NCI-H146 treated with DMSO at 0.1 percent for 48 hours (cell line): ENCODE measurements around the gene LILRB5.
"Not testable (repeated sequence)": the region's sequence is repeated elsewhere in the genome, so short reads cannot be mapped to it uniquely, and the experiment has no call there.

ENCODE experiments used
- DNase-seq: peaks from one replicate; lab custom pipeline; 2025; ENCODE audit not compliant: unreplicated experiment; lab: John Stamatoyannopoulos, UW

The LILRB5 gene

DNA sequence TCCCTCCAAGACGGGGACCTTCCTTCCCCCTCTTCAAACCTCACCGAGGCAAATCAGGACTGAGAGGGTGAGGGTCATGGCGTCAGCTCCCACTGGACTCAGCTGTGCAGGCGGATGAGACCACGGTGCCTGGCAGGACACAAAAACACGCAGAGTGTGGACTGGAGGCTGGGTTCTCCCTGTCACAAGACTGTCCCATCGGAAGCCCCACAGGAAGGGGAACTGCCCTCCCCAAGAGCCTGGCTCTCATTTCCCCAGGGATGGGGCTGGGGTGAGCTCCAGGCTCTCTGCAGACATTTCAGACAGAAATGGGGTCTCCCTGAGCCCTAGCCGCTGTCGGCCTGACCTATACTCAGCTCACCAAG lies at the start of gene LILRB5:
Gene LILRB5, minus strand, starts transcription at position 158 of the 365 bp plus-strand sequence. Its CDS starts 80 bp downstream, at position 78.
- DNase-seq, result no peak

DNA sequence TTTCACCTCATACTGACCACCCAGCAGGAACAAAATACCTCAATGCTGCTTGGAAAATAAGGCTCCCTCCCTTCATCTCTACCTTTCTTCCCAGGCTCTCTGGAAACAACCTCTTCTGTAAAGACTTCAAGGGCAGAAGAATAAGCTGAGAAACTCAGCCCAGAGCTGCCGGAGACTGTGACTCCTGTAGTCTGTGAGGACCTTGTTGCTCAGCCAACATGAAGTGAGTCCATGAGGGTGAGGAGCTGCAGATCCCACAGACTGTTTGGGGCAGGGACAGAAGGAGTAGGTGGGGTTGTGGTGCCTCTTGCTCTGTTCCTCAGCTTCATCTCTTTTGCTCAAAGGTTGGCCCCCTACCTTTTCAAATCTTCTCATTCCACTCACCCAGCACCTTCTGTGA lies 48.1 kb upstream of the LILRB5 start:
- DNase-seq, result no peak

DNA sequence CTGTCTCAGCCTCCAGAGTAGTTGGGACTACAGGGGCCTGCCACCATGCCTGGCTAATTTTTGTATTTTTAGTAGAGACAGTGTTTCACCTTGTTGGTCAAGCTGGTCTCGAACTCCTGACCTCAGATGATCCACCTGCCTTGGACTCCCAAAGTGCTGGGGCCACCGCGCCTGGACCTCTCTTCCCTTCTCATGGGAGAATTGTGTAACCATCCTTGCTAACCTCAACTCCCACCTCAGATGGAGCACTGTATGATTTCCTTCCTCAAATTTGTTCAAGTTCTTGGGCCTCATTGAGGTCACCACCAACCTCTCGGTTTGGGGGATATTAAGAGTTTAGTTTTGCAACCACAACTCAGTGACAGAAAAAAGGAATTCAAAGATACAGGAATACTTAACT lies 45.2 kb upstream of the LILRB5 start:
- DNase-seq, result no peak

DNA sequence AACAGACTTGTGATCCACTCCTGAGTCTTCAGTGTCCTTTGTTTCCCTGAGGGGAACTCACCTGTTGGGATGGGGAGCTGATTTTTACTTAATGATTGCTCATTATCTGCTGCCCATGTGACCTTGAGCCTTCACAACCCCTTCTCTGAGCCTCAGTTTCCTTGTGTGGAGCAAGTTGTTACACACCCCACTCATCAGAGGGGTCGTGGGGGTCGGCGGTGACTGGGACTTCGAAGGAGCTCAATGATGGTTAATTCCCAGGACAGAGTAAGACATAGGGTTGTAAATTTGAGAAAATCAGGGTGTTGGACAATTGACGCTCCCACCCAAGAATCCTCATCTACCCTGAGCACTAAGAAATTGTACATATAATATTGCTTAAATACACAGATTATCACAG lies 42.4 kb upstream of the LILRB5 start:
- DNase-seq, result no peak

DNA sequence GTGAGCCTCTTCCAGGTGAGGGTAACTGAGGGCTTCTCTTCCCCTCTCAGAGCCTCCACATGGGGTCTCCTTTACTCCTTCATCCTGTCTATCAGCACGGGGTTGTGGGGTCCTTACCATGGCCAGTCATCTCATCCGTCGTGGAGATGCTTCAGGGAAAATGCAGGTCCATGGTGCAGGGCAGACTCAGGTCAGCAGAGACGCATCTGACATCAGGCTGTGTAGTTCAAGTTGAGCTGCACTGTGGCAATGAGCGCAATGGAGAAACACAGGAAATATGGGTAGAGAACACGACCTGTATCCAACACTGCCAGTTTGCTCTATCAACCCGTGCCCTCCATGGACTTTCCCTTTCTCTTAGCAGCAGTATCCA lies 42.0 kb upstream of the LILRB5 start:
- no peak for DNase-seq

DNA sequence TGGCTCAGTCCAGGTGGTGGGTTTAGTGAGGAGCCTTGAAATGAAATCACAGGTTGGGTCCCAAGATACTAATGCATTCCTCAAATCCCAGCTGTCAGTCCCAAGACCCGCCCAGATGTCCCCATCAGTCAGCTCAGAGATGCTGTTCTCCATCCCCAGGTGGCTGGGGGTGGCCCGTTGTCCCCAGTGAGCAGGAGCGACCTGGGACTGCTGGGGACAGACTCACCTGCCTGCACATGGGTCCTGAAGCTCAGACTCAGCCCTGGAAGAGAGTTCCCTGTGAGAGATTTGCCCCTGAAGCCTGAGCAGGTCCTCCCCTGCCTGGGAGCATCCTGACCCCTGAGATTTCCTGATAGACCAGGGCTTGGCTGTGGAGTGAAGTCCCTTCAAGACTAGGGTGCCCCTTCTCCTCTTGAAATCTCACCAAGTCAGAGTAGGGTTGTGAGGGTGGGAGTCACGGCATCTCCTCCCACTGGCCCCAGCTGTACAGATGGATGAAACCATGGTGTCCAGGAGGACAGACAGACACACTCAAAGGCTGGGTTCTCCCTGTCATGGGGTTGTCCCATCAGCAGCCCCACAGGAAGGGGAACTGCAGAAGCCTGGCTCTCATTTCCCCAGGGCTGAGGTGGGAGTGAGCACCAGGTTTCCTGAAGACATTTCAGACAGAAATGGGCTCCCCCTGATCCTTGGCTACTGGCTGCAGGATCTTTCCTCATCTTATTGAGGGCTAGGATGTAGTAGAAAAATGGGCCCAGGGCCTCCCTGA lies 41.5 kb upstream of the LILRB5 start:
- DNase-seq, result no peak

DNA sequence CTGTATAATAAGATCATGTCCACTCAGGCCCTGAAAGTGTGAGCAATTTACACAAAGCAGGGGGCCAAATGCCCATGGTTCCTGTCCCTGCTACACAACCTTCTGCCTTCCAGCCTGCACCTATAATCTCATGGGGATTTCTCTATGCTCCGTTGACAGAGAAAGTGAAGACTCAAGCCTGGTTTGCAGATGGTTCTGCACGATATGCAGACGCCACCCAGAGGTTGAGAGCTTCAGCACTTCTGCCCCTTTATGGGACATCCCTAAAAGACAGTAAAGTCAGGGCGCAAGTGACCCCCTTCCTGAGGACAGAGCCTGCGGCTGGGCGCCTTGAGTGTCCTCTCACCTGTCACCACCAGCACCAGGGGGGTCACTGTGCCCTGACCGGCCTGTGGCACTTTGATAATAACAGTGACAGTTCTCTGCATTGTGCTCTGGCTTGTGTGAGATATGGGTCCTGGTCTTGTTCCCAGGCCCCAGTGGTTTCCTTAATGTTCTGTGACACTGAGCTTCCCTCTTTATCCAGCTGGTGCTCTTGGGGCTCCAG lies 40.8 kb upstream of the LILRB5 start:
- DNase-seq, result no peak

DNA sequence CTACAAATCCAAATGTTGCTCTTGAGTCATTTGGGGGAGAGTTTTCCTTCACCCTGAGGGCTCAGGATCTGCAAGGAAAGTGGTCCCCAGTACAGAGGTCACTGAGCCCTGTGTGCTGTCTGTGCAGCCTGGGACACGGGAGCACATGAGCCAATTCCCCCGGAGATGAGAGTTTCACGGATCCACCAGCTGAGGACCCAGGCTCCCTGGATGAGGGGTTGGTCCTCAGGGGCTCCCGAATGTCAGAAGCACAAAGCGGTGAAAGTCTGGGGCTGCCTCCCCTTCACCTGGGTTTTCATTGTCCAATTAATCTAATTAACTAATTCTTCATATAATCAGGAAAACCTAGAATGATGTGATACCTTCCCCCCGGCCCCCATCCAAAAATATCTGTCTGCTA lies 37.5 kb upstream of the LILRB5 start:
- DNase-seq, result no peak

DNA sequence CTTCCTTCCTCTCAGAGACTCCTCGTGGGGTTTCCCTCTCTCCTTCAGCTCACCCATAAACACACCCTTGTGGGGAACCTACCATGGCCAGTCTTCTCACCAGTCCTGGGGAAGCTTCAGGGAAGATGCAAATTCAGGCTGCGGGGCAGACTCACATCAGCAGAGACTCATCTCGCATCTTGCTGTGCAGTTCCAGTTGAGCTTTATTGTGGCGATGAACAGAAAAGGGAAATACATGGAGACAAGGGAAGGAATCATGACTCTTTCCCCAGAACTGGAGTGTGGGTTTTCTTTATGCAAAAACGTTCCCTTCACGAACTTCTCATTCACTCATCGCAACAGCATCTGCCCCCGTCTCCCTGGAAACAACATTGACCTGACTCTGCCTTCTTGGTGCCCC lies 32.1 kb upstream of the LILRB5 start:
- DNase-seq, result not testable (repeated sequence)

DNA sequence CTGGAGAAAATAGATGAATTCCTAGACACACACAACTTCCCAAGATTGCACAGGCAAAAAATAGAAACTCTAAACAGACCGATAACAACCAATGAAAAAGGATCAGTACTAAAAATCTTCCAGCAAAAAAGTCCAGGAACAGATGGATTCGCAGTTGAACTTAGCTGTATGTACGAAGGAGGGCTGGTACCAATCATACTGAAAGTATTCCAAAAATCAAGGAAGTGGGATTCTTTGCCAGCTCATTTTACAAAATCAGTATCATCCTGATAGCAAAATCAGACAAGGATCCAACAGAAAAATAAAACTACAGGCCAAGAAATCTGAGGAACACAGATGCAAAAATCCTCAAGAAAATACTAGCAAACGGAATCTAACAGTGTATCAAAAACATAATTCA lies 30.4 kb upstream of the LILRB5 start:
- no peak for DNase-seq

DNA sequence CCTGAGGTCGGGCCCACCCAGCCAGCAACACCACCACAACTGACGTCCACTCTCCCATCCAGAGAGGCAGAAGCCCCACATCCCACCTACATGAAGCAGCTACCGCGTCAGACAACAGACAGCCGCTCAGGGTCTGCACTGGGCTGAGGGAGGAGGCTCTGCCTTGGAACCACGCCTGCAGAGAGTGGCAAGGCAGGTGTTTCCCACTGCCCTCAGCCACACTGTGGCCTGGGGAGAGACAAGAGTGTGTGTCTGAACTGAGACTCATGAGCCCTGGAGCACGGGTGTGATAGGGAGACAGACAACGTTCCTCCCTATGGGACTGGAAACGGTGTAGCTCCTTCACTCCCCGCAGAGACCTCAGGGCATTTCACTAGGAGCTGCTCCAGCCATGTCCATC lies 29.2 kb upstream of the LILRB5 start:
- DNase-seq, result not testable (repeated sequence)

DNA sequence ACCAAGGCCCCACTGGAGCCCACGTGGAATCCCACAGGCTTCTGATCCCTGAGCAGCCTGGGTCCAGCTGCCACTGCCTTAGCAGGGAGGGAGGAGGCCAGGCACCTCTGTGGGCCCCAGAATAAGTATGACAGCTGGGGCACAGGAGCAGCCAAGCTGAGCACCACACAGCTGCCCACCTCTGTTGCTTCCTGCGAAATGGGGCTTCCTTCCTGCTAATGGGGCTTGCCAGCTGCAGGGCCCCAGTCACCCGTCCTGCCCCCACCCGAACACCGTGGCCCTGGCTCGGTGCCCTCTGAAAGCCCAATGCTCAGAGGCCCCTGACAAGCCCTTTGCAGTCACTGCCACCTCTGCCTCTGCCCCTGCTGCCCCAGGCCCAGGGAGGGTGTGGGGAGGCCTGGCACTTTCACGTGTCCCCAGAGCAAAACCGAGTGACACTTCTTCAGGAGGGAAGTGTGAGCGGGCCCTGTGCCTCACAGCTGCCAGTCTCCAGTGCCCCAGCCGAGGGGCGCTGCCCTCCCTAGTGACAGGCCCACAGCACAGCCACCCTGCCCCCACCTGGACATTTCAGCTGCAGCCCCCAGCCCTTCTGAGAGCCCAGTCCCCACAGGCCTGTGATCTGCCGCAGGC lies 28.5 kb upstream of the LILRB5 start:
- DNase-seq, result not testable (repeated sequence)

DNA sequence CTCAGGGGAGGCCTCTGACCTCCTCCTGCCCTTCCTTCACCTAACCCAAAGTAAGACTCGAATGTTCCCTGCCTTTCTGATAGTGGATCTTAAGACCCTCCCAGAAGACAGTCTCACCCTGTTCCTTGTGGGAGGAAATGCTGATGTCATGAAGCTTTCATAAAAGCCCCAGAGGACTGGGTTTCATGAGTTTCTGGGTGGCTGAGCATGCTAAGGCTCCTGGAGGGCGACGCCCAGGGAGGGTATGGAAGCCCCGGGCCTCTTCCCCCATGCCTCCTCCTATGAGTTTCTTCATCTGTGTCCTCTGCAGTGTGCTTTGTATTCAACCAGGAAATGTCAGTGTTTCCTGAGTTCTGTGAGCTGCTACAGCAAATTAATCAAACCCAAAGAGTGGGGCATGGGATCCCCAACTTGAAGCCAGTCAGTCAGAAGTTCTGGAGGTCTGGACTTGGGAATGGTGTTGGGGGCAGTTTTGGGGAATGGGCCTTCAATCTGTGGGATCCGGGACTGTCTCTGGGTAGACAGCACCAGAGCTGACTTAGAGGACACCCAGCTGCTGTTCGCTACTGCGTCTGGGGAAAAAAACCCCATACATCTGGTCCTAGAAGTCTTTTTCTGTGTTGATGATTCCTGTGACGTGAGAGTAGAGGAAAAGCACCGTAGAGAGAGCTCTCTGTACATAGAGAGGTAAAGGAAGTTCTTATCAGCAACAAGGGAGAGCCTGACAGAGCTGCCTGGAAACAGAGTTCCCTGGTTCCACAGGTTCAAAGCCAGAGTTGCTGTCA lies 25.8 kb upstream of the LILRB5 start:
- no peak for DNase-seq

DNA sequence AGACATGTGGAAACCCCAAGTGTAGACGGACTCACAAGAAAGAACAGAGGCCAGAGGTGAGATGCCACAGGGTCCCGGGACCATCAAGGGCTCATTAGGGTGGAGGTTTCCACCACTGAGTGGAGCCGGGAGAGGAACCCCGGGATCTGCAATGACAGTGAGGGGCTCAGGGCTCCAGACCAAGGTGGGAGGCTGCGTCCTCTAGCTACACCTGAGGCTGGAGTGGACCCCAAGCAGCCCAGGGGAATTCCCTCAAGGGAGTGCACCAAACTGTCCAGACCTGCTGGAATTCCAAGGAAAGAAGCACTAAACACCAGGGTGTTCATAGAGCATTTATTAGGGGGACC lies 24.6 kb upstream of the LILRB5 start:
- not testable (repeated sequence) for DNase-seq

DNA sequence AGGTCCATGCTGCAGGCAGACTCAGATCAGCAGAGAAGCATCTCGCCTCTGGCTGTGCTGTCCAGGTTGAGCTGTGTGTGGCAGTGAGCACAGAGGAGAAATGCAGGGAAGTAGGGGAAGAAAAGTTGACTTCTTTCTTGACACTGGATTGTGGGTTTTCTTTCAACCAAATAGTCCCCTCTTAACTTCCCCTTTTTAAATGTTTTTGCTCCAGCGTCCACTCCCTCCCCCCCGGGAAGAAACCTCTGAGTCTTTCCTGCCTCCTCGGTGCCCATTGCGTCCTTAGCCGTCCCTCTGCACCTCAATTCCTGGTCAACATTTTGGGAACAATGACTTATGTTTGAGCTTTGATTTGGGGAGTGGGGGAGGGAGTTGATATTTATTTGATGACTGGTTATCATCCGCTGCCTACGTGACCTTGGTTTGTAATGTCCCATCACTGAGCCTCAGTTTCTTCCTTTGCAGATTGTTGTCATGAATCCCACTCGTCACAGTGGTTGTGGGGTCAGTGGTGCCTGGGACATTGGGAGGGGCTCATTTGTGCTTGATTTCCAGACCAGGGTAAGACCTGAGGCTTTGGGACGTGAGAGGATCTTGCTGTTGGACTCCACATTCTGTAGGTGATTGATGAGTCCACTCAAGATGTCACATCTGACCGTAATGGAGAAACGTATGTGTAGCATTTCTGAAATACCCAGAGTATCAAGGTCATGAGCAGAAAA lies 24.1 kb upstream of the LILRB5 start, which contains the start of gene LILRB2:
Gene LILRB2, minus strand, starts transcription at position 104 of the 722 bp plus-strand sequence. CDS start 614 bp downstream, outside the sequence.
- DNase-seq, result no peak

DNA sequence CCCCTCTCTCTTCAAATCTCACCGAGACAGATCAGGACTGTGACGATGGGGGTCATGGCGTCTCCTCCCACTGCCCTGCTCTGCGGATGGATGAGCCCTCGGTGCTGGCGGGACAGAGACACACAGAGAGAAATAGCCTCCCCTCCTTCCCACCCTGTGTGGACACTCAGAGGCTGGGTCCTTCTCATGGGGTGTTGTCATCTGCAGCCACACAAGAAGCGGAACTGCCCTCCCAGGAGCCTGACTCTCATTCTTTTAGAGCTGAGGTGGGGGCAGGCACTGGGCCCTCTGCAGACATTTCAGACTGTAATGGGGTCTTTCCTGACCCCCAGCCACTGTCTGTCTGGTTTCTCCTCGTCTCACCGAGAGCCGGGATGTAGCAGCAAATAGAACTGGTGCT lies 23.4 kb upstream of the LILRB5 start:
- not testable (repeated sequence) for DNase-seq

DNA sequence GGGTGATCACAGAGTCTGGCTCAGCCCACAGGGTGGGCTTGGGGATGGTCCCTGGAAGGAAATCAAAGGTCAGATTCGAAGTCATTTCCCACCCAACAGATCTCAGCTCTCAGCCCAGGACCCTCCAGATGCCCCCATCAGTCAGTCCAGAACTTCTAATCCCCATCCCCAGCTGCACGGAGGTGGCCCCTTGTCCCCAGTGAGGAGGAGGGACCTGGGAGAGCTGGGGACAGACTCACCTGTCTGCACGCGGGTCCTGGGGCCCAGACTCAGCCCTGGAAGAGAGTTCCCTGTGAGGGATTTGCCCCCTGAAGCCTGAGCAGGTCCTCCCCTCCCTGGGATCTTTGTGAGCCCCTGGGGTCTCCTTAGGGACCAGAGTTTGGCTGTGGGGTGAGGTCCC lies 23.0 kb upstream of the LILRB5 start:
- not testable (repeated sequence) for DNase-seq

DNA sequence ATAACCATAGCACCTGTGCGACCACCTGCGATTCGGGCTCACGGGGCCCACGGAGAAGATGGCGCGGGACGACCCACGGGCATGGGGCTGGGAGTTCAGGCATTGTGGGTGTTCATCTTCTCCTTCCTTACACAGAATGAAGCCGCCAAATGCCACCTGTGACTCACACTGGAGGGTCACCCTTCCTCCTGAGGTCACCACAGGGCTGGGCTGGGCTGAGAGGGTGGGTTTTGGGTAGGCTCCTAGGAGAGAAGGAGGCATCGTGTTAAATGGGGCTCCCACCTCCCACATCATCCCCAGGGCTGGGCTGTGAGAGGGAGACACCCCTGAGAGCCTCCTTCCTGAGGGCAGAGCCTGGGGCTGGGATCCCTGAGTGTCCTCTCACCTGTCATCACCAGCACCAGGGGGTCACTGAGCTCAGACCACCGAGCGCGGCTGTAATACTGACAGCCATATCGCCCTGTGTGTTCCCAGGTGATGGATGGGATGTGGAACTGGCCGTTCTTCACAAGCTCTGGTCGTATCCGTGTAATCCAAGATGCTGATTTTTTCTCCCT lies 22.4 kb upstream of the LILRB5 start:
- DNase-seq, result no peak

DNA sequence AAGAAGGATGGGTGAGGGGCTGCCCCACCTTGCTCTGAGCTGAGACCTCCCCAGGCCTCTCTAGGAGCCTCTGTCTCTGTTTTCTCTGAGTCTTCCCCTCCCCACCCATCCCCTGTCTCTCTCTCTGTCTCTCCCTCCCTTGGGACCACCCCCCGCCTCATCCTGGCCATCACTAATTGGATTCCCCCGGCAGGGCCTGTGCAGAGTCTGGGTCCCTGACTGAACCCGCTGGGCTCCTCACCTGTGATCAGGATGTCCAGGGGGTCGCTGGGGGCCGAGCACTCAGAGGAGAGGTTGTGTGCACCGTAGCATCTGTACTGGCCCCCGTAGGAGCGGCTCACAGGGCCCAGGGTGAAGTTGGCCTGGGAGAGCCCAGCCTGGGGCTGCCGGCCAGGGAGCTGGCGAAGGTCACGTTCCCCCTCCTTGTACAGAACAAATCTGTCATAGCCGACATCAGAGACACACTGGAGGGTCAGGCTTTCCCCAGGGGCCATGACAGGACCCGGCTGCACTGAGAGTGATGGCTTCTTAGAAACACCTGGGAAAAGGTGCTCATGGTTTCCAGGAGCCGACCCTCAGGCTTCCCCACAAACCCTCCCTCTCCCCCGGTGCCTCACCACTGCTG lies 21.6 kb upstream of the LILRB5 start:
- DNase-seq, result not testable (repeated sequence)

DNA sequence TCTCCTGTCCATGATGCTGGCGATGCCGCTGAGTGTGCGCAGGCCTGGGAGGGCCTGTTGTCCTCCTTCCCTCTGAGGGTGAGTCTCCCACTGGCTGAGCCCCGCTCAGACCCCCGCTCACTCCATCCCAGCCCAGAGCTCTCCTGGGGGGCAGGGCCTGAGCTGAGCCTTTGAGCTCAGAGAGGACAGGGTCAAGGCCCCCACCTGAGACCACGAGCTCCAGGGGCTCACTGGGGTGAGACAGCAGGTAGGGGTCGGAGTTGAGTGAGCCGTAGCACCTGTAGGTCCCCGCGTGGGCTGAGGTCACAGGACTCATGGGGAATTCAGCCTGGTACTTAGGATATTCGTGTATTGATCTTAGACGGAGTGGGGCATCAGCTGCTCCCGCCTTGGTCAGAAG lies 21.0 kb upstream of the LILRB5 start:
- DNase-seq, result not testable (repeated sequence)
